OCI-LY7 (cell line): Measurements from ENCODE around the gene GRAMD1B. TPM values are rescaled to one million over a fixed set of nuclear protein-coding genes. Genes with fewer than 3 reads are reported as not detected.

Experiments
- BruUV-seq: library from RNA; stranded (reverse); fragments of 400-500 nt; replicated peaks from 2 replicates; lab custom pipeline; 2021; lab: Mats Ljungman, UMichigan
- CTCF ChIA-PET: fragments of 300-600 bp; sonication (Branson Sonifier 250); formaldehyde crosslinking; loops from one replicate; lab custom pipeline; 2022; ENCODE audit warnings: antibody characterized with exemption; ENCODE audit not compliant: unreplicated experiment; lab: Charles Lee
- POLR2A ChIA-PET: fragments of 300-600 bp; sonication (Branson Sonifier 250); formaldehyde crosslinking; loops from one replicate; lab custom pipeline; 2022; ENCODE audit warnings: antibody characterized with exemption; lab: Charles Lee
- DNase-seq: peaks from one replicate; pipeline ENCODE4 v3.0.0-alpha.2; 2015; ENCODE audit warnings: low spot score
- H2AFZ ChIP-seq: fragments of 200-600 bp; sonication (generic), shearing (Covaris generic); 2 replicates; pipeline ENCODE4 v1.6.1; 2014; ENCODE audit warnings: mild to moderate bottlenecking, antibody characterized with exemption, low read length, moderate library complexity
- H3K27ac ChIP-seq: fragments of 200-600 bp; sonication (generic); 2 replicates; pipeline ENCODE4 v1.5.1; 2014; ENCODE audit warnings: mixed run types, low read depth, mild to moderate bottlenecking, moderate library complexity, low read length, inconsistent platforms; ENCODE audit not compliant: poor library complexity, severe bottlenecking
- H3K36me3 ChIP-seq: fragments of 200-600 bp; sonication (generic); 2 replicates; pipeline ENCODE4 v1.6.1; 2014; ENCODE audit warnings: mild to moderate bottlenecking, antibody characterized with exemption, low read length, moderate library complexity, mixed read lengths; ENCODE audit not compliant: insufficient read depth
- H3K4me1 ChIP-seq: fragments of 200-600 bp; sonication (generic); 2 replicates; pipeline ENCODE4 v1.5.1; 2014; ENCODE audit warnings: mild to moderate bottlenecking, low read length; ENCODE audit not compliant: insufficient read depth, poor library complexity, severe bottlenecking
- H3K4me2 ChIP-seq: fragments of 200-600 bp; sonication (generic); 2 replicates; pipeline ENCODE4 v1.6.1; 2014; ENCODE audit warnings: mild to moderate bottlenecking, low read length
- H3K4me3 ChIP-seq: fragments of 200-600 bp; sonication (generic); 2 replicates; pipeline ENCODE4 v1.5.1; 2014; ENCODE audit warnings: mild to moderate bottlenecking, low read depth, low read length; ENCODE audit not compliant: poor library complexity, severe bottlenecking
- H3K79me2 ChIP-seq: fragments of 200-600 bp; sonication (generic); 2 replicates; pipeline ENCODE4 v1.6.1; 2016; ENCODE audit warnings: low read depth, mild to moderate bottlenecking, low read length, moderate library complexity, mixed read lengths; ENCODE audit not compliant: insufficient read depth
- H3K9me2 ChIP-seq: fragments of 200-600 bp; sonication (generic); 2 replicates; pipeline ENCODE4 v1.6.1; 2016; ENCODE audit warnings: mild to moderate bottlenecking, low read length, mixed read lengths; ENCODE audit not compliant: insufficient read depth
- H3K9me3 ChIP-seq: fragments of 200-600 bp; sonication (generic); 2 replicates; pipeline ENCODE4 v1.6.1; 2014; ENCODE audit warnings: mild to moderate bottlenecking, mixed run types, low read length, mixed read lengths
- H4K20me1 ChIP-seq: fragments of 200-600 bp; sonication (generic); 2 replicates; pipeline ENCODE4 v1.6.1; 2014; ENCODE audit warnings: mild to moderate bottlenecking, antibody characterized with exemption, low read length, moderate library complexity, mixed read lengths; ENCODE audit not compliant: insufficient read depth
- CTCF ChIP-seq: fragments of 200-600 bp; sonication (generic); conservative IDR thresholded peaks from 2 replicates; pipeline ENCODE4 v1.5.1; 2014; ENCODE audit warnings: mild to moderate bottlenecking, antibody characterized with exemption, low read length, moderate library complexity, mixed read lengths
- EZH2phosphoT487 ChIP-seq: fragments of 200-600 bp; sonication (generic); IDR thresholded peaks from 2 replicates; pipeline ENCODE4 v1.6.1; 2018; ENCODE audit warnings: low read depth, borderline replicate concordance, mild to moderate bottlenecking, mixed run types, antibody characterized with exemption, low read length, moderate library complexity, mixed read lengths
- intact Hi-C: fragments of 100-400 bp; cut with micrococcal nuclease; formaldehyde crosslinking; loops from one replicate; pipeline ENCODE4 v1.10.0; 2022; ENCODE audit not compliant: unreplicated experiment
- total RNA-seq, 2 experiments: library from RNA; depleted of rRNA in 1 of 2; stranded (reverse); fragments of >200 nt in 1 of 2; shearing (Covaris generic) in 1 of 2; gene quantifications; 2 replicates each; pipeline ENCODE4 v1.2.3, GENCODE V29; 2014 to 2022

GRAMD1B gene
- total RNA-seq, 2 experiments from 2014 or later = 0.16 TPM; not detected in 1

DNA sequence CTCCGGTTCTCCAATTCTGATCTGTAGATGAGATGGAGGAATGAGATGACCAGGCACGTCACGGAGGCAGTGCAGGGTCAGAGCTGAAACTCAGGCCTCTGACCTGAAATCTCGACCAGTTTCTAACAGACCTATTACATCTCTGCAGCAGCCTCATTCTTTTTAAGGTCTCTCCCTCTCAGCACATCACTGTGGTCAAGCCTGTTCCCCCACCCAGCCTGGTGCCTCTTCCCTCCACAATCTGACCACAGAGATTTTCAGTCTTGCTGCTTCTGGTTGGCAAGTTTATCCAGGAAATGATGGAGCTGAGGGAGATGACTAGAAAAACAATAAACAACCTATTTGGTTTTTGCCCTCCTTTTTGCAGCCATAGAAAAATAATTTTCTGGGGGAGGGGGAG, 9.5 kb downstream of the GRAMD1B start:
- ChIA-PET POLR2A (no interaction called here), CTCF (no interaction called here)
- Histone ChIP-seq H3K79me2 (no peaks in the 10 kb centered on the region), H2AFZ (no peak overlapping the region), H3K9me3 (no peaks in the 10 kb centered on the region), H3K4me1 (no peaks in the 10 kb centered on the region), H3K4me3 (no peak overlapping the region), H3K4me2 (no peak overlapping the region), H3K9me2 (no peaks in the 10 kb centered on the region), H4K20me1 (no peaks in the 10 kb centered on the region), H3K27ac (no peak overlapping the region), H3K36me3 (no peaks in the 10 kb centered on the region)
- TF ChIP-seq EZH2phosphoT487 (no peak), CTCF (no peak)
- no peak for DNase-seq
- BruUV-seq = no TSS peak
- intact Hi-C loops = no loop called here

DNA sequence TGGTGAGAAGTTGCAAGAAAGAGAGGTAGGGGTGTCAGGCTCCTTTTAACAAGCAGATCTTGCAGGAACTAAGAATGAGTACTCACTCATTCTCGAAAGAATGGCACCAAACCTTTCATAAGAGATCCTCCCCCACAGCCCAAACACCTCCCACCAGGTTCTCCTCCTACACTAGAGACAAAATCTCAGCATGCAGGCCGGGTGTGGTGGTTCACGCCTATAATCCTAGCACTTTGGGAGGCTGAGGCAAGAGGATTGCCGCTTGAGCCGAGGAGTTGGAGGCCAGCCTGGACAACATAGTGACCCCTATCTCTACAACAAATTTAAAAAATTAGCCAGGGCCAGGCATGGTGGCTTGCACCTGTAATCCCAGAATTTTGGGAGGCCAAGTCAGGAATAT, 11.1 kb downstream of the GRAMD1B start:
- no peaks in the 10 kb centered on the region for H3K9me3 ChIP-seq
- H3K79me2 ChIP-seq = no peaks in the 10 kb centered on the region
- ChIA-PET POLR2A (no interaction called here), CTCF (no interaction called here)
- no peaks in the 10 kb centered on the region for H3K4me1 ChIP-seq
- H2AFZ ChIP-seq = no peak overlapping the region
- BruUV-seq = no TSS peak
- no peak for TF ChIP-seq CTCF
- TF ChIP-seq EZH2phosphoT487 = no peak
- no peak overlapping the region for H3K4me3 ChIP-seq
- DNase-seq = no peak
- H3K27ac ChIP-seq = no peak overlapping the region
- H3K4me2 ChIP-seq = no peak overlapping the region
- no peaks in the 10 kb centered on the region for H4K20me1 ChIP-seq
- H3K9me2 ChIP-seq = no peaks in the 10 kb centered on the region
- no peaks in the 10 kb centered on the region for H3K36me3 ChIP-seq
- intact Hi-C loops = no loop called here

DNA sequence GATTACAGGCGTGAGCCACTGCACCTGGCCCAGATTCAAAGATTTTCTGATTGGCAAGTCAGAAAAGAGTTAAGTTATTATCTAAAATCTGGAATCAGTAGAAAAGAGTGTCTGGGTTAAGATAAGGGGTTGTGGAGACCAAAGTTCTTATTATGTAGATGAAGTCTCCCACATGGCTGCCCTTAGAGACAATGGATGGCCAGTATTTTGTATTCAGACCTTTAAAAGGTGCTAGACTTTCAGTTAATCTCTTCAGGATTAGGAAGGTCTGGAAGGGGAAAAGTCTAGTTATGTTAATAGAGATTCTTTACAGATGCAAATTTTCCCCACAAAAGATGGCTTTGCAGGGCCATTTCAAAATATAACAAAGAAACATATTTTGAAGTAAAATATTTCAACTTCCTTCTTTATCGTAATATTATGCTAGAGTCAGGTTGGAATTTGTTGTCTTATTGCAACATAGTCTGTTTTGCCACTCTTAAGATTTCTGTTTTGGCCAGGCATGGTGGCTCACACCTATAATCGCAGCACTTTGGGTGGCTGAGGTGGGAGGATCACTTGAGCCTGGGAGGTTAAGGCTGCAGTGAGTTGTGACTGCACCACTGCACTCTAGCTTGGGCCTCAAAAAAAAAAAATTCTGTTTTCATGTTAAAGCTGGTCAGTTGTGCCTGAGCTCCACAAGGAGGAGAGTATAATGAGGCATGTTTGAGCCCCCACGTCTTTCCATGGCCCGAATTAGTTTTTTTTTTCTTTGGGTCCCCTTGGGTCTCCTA, 14.0 kb downstream of the GRAMD1B start:
- POLR2A ChIA-PET = interaction anchor here (0.7 to 1.7 kb wide), 2 partner anchors 9 to 248 kb away, joined by 3 to 9 read pairs; no protein-coding TSS in a partner anchor
- no peak overlapping the region for H3K4me3 ChIP-seq
- H4K20me1 ChIP-seq = no peaks in the 10 kb centered on the region
- no peaks in the 10 kb centered on the region for H3K4me1 ChIP-seq
- H3K9me3 ChIP-seq = no peaks in the 10 kb centered on the region
- CTCF ChIA-PET = no interaction called here
- TF ChIP-seq EZH2phosphoT487 (no peak), CTCF (no peak)
- H2AFZ ChIP-seq = no peak overlapping the region
- no peak overlapping the region for H3K4me2 ChIP-seq
- H3K79me2 ChIP-seq = no peaks in the 10 kb centered on the region
- no peak for DNase-seq
- H3K36me3 ChIP-seq = no peaks in the 10 kb centered on the region
- no peaks in the 10 kb centered on the region for H3K9me2 ChIP-seq
- intact Hi-C loops = no loop called here
- no peak overlapping the region for H3K27ac ChIP-seq
- BruUV-seq = no TSS peak
